ENCODE results near the gene CACNB4.
"Not testable (repeated sequence)": the region's sequence is repeated elsewhere in the genome, so short reads cannot be mapped to it uniquely, and the experiment has no call there.

The CACNB4 gene

DNA sequence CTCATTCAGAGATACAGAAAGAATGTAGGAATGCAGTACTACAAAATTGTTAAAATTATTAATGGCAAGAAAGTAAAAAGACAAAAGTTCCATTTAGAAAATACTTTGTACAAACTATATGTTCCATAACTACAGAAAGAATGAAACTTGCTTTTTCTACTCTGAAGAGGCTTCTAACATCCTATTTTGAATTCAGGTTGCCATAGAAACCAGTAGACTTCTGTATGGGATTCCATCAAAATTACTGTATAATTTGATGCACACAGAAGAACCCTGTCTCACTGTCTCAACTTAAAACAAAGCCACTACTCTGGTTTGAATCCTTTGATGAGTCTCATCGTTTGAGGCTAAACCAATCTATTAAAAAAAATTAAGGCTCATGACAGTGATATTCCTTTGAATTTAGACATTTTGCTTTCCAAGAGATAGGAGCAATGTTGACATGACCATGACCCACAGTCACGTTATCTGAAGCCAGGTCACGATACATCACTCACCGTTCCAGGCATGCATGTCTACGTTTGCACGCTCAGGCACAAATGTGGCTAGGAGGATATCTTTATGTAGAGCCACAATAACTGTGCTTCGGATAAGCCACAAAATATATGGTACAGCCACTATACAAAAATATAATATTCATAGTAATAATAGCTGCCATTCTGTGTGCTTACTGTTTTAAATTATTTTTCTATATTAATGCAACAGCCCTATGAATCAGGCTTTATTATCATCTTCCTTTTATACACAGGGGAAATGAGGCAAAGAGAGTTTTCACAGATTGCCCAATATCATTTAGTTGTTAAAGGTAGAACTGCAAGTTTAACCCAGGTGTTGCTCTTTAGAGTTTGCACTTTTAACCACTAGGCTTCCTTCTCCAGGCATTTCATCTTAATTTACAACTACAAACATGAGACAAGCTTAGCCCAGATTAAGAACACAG, 82.4 kb downstream of the CACNB4 start:
- no peak for DNase-seq

DNA sequence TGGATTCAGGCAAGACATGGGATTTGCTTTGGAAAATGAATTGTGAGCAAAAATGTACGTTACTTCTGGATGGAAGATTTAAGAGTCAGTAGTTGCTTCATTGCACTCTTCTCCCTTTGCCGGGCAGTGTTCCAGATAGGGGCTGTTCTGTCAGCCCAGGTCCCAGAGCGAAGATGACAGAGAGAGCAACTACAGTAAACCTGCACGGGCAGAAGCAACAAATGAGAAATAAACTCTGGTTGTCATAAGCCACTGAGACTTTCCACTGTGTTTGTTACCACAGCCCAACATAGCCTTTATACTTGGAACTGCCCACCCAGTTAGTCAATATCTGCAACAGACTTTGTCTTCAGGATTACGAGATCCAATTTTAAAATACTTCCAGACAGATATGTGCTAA, 83.3 kb downstream of the CACNB4 start:
- DNase-seq: no peak

DNA sequence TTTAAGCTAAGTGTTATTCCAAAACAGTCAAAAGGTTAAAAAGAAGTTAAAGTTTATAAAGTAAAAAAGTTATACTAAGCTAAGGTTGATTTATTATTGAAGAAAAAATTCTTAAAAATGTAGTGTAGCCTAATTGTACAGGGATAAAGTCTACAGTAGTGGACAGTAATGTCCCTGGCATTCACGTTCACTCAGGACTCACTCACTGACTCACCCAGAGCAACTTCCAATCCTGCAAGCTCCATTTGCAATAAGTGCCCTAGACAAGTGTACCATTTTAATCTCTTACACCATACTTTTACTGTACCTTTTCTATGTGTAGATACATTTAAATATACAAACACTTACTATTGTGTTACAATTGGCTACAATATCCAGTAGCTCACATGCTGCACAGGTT, 86.1 kb downstream of the CACNB4 start:
- no peak for DNase-seq

DNA sequence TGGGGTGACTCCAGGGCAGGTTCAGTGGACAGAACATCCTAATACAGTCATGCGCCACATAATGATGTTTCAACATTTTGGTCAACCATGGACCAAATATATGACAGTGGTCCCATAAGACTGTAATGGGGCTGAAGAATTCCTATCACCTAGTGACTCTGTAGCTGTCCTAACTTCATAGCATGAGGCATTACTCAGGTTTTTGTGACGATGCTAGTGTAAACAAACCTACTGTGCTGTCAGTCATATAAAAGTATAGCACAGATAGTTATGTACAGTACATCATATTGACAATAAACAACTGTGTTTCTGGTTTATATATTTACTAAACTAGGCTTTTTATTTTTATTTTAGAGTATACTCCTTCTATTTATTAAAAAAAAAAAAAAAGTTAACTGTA, 87.1 kb downstream of the CACNB4 start:
- DNase-seq: no peak

DNA sequence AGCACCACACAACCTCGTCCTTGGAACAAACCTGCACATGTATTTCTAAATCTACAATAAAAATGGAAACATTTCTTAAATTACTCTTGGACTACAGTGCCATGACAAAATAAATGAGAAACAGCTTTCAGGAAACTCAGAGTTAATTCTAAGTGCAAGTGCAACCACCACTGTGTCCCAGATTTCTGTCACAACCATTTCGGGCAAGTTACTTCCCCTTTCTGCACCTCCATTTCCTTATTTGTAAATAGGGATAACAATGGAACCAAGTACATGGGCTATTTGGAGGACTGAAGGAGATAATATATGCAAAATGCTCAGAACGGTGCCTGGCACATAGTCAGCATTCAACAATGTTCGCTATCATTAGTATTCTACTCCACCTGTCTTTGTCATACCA, 93.2 kb downstream of the CACNB4 start:
- DNase-seq: no peak

DNA sequence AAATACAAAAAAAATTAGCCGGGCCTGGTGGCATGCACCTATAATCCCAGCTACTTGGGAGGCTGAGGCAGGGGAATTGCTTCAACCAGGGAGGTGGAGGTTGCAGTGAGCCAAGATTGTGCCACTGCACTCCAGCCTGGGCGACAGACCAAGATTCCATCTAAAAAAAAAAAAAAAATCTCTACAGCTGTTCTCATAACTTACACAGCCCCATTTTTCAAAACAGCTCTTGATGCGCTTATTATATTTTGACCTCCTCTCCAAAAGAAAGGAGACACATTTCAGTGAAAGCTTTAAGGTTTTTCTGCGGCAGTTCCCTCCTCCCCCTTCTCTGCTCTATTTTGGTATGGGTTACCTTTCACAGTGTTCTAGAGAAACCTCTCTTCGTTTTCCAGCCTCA, 95.6 kb downstream of the CACNB4 start:
- not testable (repeated sequence) for DNase-seq

DNA sequence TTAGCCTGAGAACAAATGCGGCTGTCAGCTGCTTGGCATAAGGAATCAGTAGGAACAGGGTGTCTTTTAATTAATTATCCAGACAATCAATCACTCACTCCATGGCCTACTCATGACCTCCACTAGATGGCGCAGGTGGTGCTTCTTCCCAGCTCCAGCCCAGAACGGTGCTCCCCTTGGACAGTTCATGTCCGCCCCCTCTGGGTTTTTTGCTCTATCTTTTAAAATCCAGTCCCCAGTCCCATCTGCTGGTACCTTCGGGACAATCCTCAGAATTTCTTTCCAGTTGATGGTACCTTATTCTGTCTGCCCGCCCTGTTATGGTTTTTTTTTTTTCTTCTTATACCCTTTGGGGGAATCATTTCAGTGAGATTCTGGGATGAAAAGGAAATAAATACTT, 99.8 kb downstream of the CACNB4 start:
- peak in 1 of 4 experiments; percentile 5 for DNase-seq

DNA sequence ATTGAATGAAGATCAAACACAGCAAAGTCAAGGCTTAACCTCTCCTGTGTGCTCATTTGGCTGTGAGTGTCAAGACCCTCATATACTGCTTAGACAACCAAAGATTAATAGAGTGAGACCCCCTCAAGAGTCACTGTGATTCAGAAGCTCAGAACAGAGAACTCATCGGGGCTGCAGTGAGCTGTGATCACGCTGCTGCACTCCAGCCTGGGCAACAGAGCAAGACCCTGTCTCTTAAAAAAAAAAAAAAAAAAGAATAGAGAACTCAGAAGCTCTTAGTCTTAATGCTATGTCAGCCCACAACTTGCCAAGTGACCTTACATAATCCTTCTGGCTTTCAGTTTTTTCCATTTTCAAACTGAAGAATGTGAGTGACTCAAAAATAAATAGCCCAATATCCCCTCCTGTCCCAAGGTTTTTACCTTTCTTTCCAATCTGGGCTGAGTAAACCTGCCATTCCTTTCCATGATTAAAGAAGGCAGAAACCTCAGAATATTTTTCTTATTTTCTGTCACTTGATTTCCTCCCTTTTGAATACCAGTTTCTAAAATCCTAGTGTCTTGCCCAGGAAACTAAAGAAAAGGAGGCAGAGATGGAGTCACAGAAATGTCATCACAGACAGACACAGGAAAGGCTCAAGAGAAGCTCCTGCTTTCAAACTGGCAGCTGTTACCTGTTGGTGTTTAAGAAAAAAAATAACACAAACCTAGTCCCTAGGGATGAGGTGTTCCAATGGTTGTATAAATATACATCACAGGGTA, 102.4 kb downstream of the CACNB4 start:
- DNase-seq: no peak

DNA sequence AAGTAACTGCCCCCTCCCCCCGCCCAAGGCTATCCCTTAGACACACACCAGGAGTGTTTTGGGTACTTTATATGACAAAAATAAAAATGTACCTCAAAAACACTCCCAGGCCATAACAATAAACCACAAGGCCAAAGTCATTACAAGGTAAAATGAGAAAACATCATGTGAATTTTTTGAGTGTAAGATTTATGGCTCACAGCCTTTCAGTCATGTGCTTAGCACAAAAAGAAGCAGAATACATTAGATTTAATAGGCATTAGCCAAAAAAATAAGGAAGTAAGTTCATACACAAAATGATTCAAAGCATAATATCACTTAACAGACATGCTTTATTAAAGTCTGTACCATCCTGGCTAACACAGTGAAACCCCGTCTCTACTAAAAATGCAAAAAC, 103.7 kb downstream of the CACNB4 start:
- no peak for DNase-seq

DNA sequence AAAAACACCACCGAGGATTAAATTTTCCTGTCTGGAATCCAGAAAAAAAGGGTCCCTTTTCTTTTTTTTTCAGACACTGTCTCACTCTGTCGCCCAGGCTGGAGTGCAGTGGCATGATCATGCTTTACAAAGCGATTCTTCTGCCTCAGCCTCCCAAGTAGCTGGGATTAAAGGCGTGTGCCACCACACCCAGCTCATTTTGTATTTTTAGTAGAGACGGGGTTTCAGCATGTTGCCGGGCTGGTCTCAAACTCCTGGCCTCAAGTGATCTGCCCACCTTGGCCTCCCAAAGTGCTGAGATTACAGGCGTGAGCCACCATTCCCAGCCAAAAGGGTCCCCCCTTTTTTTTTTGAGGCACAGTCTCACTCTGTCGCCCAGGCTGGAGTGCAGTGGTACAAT, 104.7 kb downstream of the CACNB4 start:
- DNase-seq: not testable (repeated sequence)

DNA sequence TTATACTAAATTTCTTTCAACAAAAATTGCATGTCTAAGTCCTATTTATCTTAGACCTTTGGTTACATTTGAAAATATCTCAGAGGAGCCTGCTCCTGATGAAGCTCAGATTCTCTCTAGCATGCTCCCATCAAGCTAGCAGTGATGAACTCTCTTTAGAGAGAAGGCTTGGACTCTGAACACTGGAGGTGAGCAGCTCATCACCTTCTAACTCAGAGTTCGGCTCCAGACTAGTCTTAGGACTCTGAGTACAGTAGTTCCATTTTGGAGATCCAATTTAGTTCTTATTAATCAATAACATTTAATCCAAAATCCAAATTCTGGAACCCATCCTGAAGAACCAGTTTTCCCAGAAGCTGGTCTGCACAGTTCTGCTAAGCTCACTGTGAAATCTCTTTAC, 107.8 kb downstream of the CACNB4 start:
- DNase-seq: no peak

DNA sequence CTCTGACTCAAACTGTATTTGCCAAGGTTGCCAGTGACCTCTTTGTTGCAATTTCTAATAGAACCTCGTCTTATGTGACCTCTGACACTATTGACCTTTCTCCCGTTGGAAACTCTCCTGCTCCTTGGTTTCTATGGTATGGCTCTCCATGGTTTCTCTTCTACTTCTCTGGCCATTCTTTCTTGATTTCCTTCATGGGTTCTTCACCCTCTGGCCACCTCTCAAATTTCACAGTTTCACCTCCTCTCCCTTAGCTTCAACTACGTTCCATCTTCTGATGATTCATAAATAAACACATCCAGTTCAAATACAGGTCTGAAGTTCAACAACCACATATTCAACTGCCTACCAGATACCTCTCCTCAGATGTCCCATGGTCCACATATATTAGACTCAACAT, 109.5 kb downstream of the CACNB4 start:
- DNase-seq: no peak

DNA sequence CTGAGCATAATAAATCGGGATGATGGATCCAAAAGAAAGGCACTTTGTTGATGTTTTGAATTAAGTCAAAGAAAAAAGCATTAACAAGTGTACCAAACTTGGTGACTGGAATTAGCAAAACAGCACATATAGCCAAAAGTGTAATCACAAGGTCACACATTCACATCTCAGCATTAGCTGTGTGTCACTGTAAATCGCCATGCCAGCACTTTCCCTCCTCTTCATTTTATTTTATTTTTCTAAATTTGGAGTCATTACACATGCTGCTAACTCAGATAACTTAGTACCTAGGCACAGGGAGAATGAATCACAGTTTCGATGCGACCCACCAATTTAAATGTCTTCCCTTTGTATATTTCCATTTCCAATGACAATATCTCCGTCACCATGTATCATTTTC, 111.4 kb downstream of the CACNB4 start:
- no peak for DNase-seq

DNA sequence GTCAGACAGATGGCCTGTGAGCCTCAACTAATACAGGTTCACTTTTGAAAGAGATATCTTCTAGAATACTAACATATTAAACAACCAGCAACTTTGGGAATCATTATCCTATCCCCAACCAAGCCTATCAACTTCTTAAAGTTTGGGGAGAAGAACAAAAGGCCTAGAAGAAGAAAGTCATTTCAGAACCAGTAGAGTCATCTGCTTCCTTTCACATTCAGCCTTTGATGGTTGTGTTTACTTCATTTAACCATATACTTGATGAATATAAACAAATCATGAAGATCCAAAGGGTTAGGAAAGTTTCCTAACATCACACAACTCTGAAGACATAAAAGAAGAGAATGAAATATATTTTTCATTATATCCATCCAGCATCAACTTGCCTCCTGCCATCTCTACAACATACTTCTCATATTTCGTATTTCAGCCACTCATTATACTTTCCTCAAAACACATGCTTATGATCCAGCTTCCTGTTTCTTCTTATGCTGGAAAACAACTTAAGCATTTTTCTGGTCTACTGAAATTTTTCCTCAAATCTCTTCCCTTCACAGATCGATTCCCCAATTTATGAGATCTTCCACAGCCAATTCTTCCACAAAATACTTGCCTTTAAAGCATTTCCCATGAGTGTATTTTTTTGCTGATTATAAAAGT, 114.3 kb downstream of the CACNB4 start:
- no peak for DNase-seq

DNA sequence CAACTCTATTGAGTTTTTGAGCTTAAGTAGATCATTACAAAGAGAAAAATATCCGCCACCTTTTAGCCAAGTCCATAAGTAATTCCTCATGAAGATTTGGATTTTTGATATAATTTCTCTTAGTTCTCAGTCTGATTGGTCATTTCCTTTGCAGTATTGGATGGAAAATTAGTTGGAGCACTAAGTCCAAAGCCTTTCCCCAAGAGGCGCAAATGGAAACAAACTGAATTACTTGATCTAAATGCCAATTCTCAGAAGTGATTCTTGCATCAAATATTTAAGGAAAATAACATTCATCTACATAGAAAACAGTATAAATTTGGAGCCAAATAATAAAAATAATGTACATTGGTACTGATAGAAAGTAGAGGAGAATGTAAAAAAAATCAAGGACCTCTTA, 115.6 kb downstream of the CACNB4 start:
- DNase-seq: no peak

DNA sequence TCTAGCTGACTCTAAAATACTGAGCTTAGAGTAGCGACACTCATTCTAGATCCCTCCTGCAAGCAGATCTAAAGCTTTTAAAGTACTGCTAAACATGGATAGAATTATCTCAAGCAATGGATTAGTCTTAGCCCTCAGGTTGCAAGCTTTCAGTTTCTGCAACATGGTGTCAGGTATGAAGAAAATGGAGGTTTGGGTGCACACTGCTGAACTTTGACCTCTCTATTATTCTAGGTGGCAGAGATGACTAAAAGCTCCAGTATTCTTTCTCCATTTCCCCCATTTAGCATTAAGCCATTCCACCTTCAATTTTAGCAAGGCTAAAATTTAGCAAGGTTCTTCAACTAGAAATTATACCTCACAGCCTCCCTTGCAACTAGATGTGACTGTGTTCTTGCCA, 117.0 kb downstream of the CACNB4 start:
- DNase-seq: no peak

DNA sequence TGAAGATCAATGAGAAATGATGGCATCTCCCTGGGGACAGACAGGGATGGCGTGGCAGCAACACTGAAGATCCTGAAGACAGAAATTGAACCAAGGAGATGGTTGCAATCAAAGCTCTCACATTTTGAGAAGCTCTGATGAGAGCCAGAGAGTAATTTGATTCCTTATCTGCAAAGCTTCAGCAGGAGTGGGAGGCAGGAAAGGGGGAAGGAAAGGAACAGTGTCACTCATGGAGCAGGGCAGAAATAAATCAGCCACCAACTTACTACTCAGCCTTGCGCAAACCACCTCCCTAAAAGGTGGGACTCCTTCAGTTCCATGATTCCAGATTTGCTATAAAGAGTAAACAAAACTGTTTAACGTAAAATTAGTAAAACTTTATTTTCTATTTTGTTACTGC, 119.2 kb downstream of the CACNB4 start:
- DNase-seq: no peak

DNA sequence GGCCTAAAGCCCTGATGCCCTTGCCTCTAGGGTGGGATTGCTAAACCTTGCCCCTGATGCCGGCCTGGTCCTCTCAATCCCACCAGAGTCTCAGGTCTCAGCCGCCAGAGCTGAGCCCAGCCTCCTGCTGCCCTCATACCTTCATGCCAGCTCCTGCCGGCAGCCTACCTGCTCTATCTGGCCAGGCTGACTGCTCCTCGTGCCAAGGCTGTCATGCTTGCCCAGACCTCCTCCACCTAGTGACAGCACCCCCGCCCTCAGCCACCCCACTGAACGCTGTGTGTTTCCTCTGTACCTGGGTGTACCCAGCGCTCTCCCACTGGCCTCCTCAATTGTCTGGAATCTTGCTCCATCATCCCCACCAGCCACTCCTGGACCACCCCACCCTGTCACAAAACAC, 120.1 kb downstream of the CACNB4 start:
- no peak for DNase-seq

DNA sequence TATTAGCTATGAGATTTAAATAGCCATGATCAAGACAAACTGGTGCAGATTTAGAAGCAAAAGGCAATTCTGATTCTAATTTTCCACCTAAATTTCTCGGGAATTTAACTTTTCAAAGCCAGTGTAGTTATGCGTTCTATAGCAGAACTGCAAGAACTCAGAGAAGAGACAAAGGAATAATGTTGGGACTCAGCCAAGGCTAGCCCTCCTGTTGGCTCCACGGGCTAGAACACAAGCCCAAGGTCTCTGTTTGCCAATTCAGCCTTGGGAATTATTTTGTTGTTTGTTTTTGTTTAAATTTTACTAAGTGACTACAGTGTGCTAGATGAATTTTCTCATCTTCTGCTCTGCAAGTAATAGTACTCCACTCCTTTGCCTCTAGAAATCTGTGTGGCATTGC, 121.2 kb downstream of the CACNB4 start:
- DNase-seq: no peak

DNA sequence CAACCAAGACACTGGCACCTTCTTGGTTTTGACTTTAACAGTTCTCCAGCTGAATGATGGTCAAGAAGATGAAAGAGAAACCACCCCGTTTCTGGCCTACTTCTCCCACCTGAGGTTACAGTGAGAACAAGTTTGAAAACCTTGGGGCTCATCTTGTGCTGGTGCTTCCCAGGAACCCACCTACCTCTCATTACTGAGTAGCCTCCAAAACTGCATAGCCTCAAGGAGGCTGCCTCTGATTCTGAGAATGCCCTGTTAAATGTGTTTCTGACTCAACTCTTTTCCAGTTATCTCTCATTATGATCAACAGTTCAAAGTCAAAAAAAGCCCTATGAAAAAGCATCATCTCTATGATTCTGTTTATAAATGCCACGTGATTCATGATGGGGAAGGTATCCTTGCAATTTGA, 121.9 kb downstream of the CACNB4 start:
- DNase-seq: no peak

DNA sequence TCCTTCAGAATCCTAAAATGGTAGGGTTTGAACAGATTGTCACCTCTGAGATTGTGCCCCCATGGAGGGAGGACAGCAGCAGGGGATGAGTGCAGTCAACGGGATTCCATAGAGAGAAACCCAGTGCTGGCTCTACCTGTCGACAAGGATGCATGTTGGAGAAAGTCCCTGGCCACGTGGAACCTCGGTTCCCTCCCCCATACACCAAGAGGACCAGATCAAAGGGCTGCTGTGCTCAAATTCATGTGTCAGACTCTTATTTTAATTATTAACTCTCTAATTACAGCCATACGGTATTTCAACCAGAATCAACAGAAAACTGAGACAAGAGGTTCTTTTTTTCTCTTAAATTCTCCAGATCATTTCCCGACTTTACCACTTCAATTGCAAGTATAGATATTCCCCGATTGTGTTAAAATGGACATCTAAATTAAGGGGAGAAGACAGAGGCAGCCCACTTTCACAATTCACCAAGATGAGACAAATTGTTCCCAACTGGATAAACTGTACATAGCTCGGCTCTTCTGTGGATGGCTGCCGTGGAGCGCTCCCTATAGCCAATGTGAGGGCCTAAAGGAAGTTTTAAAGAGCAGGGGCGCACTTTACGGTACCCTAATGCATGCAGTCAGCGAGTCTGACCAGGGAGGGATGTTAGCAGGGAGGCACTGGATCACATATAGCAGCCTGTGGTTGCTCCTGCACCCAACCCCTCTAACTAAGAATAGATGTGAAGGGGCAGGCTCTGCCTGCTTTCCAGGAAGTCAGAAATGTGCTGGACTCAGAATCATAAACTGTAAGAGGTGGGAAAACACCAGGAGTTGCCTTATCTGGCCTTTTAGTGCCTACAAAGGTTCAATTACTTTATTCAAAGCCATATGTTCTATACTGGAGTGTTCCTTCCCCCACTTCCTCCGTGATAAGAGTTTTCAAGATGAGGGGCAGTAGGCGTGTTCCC, 123.1 kb downstream of the CACNB4 start:
- DNase-seq: no peak

DNA sequence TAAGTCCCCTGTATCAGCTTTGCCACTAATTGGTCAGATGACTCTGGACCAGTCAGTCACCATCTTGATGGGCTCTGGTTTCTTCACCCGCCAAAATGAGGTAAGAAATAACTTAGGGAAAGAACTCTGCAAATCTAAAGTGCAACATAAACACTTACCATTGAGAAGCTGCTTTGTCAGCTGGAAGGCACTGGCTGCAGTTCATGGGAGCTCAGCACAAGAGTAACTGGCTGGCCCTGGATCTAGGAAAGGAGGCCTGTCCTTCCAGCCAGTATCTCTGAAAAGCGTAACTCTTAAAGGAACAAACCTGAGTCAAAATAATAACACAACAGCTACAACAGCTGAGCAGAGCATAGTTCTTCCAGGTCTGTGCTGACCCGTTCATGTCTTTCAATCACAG, 123.9 kb downstream of the CACNB4 start:
- DNase-seq: no peak

DNA sequence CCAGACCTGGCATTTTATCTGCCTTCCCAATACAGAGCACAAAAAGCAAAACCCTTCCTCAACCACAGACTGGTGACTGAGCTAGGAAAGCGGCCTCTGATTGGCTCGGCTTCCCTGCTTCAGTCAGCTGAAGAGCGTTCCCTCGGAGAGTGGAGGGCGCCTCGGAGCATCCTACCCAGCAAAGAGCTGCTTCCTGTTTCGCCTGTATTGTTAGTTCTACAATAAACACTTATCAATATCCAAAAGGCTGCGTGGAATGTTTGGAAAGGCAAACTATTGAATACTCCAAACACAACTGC, 125.0 kb downstream of the CACNB4 start:
- DNase-seq: no peak
